Activated gamma-delta T cell (primary cell): ENCODE measurements around the gene TMEM176A.
"Not testable (repeated sequence)": the region's sequence is repeated elsewhere in the genome, so short reads cannot be mapped to it uniquely, and the experiment has no call there.

Experiments
- DNase-seq: peaks from one replicate; lab custom pipeline; 2025; lab: John Stamatoyannopoulos, UW

The TMEM176A gene

DNA sequence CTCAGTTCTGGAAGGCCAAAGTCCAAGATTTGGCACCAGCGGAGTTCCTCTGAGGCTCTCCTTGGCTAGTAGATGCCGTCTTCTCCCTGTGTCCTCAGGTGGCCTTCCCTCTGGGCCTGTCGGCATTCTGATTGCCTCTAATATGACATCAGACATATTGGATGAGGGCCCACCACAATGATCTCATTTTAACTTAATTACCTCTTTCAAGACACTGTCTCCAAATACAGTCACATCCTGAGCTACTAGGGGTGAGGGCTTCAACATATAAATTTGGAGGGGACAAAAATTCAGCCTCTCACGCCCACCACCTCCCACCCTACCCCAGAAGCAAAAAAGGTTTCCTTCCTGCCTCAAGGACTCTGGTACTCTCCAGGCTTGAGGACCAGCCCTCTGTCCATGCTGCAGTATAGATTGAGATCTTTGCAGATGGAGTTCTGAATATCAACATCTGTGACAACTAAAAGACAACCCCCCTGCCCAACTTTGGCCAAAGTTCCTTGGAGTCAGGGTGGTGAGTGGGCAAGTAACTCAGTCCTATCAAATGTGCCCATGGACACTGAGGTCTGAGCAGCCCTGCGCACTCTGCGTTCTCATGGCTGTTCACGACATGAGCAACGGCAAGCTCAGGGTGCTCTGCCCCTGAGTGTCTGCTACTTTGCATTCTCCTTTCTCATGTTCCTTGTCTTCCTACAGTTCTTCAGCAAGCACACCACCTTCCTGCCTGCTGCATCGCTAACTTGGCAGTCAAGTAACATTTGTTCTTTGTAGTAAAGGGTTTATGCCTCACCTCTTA is 11.9 kb upstream of the TMEM176A start:
- no peak for DNase-seq

- no peak for DNase-seq
Observed at GRCh38 chr7:150790416-150791075, 10.0 kb upstream of the TMEM176A start.

DNA sequence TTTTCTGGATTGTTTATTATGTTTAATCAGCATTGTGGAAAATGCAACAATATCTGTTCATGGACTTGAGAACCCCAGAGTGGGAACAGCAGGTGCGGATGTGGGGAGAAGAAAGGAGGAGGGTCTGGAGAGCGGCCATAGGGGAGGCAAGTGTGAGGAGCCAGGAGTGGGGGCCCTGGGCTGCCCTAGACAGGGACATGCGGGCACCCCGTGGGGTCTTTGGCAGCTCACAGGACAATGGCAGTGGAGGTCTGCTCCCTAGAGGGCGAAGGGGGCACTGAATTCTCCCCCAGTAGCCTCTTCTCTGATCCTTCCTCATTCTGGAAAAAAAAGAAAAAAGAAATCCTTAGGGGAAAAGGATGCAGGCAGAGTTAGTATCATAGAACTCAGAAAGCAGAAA is 9.3 kb upstream of the TMEM176A start:
- no peak for DNase-seq

GRCh38 chr7:150791746-150792452 is 8.7 kb upstream of the TMEM176A start:
- DNase-seq, result no peak

GRCh38 chr7:150793569-150794238 is 6.9 kb upstream of the TMEM176A start:
- DNase-seq, result no peak

DNA sequence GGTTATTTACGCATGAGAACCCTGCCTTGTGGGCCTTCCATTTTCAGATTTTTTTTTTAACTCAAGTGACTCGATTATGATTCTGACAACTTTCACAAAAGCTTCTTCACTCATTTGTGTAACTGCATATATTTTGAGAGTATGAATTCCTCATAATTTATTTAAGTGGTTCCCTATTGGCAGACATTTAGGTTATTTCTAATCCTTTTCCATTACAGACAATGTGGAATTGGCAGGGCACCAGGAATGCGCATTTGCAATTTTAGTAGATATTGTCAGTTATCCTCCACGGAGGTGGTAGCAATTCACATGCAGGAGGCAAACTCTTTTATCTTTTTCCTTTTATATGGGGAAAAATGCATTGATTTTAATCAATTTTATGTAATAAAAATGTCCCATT is 2.9 kb upstream of the TMEM176A start:
- DNase-seq, result no peak

- DNase-seq, result no peak
Observed at GRCh38 chr7:150799156-150799555, 1.4 kb upstream of the TMEM176A start.

DNA sequence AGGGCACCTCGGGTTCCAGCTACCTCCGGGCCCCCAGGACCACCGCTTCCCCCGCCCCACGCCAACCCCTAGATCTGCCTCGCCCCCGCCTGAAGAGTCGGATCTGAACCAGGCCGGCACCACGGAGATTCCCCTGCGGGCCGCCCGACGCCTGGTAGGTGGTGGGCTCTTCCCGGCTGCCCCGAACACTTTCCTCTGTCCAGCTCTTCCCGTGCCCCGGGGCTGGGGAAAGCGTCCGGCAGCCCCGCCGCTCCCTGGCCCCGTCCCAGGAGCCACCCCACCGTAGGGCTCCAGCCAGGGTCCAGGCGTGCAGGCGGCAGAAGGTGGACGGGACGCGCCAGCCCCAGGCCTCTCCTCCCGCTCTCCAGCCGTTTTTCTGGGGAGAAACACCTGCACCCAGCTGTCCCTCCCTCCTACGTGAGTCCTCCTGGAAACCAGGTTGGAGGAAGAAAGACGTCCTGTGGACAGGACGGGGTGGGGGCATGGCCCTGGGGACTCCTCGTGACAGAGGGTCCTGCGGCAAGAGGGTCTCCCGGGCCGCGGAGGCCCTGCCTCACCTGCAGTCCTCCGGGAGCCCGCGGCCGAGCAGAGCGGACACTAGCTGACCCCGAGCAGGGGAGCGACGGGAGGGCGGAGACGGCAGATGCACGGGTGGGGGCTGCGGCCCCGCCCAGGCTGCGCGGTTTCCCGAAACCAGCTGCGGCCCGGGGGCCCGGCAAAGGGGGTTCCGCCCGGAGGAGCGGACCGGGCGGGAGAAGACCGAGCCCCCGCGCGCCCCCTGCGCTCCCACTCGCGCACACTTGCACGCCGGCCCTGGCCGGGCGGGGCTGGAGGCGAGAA is 608 bp upstream of the TMEM176A start, which contains the start of gene TMEM176B:
Gene TMEM176B, minus strand, starts transcription at position 624 of the 840 bp plus-strand sequence. CDS start 3,795 bp downstream, outside the sequence.
- no peak for DNase-seq

GRCh38 chr7:150801242-150801945 is 825 bp downstream of the TMEM176A start:
- DNase-seq, result no peak

DNA sequence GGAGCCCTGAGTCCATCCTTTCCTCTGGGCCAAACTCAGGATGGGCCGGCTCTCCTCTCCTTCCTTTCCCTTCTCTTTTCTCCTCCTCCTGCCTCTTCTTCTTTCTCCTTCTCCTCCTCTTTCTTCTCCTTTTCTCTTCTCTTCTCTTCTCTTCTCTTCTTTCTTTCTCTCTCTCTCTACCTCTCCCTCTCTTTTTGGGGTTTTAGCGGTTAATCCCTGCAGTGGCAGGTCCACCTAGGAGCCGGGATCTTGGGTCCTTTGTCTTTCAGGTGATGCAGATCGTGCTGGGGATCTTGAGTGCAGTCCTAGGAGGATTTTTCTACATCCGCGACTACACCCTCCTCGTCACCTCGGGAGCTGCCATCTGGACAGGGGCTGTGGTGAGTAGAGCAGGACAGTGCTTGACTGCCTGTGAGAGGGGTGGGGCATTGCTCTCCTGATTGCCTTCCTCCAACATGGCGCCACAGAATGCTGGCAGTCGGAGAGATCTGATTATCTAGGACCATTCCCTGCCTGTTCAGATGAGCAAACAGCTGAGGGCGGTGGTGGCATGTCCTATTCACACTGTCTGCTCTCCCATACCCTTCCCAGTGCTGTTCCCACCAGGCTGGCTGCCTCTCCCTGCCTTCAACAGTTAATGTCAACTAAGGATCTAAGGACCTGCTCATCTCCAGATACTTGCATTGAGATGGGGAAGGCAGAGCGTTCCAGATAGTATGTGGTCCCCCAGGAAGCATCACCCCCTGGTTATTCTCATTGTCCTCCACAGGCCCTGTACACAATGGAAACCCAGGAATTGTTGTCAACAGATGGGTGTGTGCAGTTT is 1.6 kb downstream of the TMEM176A start:
- DNase-seq, result no peak

DNA sequence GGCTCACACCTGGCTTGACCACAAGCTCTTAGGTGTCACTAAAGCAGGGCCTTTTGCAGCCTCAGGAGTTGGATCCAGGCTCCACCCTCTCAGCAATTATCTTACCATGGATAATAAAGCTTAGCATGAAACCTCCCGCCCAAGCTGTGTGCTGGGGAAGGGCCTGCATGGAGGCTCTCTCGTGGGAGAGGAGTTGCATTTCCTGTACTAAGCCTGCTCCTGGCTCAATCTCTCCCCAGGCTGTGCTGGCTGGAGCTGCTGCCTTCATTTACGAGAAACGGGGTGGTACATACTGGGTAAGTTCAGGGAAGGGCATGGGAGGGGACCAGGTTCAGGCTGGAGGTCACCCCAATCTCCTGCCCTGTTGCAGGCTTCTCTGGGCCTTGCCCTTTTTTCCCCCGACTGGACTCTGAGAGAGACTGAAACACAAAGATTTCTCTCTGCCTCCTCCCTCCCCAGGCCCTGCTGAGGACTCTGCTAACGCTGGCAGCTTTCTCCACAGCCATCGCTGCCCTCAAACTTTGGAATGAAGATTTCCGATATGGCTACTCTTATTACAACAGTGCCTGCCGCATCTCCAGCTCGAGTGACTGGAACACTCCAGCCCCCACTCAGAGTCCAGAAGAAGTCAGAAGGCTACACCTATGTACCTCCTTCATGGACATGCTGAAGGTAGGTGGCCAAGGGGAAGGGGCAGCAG is 2.7 kb downstream of the TMEM176A start:
- DNase-seq, result no peak

DNA sequence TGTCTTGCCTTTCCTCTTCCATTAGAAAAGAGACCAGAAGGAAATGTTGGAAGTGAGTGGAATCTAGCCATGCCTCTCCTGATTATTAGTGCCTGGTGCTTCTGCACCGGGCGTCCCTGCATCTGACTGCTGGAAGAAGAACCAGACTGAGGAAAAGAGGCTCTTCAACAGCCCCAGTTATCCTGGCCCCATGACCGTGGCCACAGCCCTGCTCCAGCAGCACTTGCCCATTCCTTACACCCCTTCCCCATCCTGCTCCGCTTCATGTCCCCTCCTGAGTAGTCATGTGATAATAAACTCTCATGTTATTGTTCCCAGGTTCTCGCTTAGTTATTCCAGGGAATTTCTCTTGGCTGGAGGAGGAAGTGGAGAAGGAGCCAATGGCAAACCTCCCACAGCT is 4.2 kb downstream of the TMEM176A start:
- no peak for DNase-seq

GRCh38 chr7:150805864-150806263 is 5.3 kb downstream of the TMEM176A start:
- DNase-seq, result no peak

GRCh38 chr7:150806454-150806853 is 5.9 kb downstream of the TMEM176A start:
- no peak for DNase-seq

GRCh38 chr7:150806863-150807262 is 6.3 kb downstream of the TMEM176A start:
- no peak for DNase-seq

DNA sequence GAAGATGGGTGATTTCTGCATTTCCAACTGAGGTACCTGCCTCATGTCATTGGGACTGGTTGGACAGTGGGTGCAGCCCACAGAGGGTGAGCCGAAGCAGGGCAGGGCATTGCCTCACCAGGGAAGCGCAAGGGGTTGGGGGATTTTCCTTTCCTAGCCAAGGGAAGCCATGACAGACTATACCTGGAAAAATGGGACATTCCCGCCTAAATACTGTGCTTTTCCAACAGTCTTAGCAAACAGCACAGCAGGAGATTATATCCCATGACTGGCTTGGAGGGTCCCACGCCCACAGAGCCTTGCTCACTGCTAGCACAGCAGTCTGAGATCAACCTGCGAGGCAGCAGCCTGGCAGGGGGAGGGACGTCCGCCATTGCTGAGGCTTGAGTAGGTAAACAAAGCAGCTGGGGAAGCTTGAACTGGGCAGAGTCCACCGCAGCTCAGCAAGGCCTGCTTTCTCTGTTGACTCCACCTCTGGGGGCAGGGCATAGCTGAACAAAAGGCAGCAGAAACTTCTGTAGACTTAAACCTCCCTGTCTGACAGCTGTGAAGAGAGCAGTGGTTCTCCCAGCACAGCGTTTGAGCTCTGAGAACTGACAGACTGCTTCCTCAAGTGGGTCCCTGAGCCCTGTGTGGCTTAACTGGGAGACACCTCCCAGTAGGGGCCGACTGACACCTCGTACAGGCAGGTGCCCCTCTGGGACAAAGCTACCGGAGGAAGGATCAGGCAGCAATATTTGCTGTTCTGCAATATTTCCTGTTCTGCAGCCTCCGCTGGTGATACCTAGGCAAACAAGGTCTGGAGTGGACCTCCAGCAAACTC is 7.3 kb downstream of the TMEM176A start:
- DNase-seq, result not testable (repeated sequence)

DNA sequence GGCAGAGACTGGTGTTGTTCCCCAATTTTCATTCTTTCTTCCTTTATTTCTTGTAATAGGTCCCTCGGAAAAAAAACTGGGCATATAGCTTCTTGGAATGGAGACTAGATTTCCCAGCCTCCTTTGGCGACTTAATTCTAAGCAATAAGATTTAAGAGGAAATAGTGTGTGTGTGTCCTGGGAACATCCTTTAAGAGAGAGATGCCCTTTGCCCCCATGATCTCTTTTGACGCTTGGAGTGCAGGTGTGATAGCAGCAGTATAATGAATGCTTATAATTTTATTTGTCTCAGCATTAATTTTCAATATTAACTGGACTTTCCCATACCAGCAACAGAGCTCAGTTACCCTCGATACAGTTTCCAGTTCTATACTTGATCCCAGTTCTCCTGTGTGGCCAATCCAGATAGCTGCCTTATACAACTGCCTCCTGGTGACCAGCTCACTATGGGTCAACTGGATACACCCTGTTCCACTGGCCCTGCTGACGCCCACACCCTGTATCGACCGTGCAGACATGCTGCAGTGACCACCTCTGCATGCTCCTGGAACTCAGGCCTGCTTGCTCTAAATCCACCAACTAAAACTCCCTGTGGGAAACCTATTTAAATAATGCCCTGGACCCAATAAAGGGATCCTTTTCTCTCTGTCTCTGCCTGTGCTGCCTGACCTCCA is 13.9 kb downstream of the TMEM176A start:
- DNase-seq, result no peak

- no peak for DNase-seq
Observed at GRCh38 chr7:150818971-150819370, 18.4 kb downstream of the TMEM176A start.
